Fibroblast of lung (primary cell): Measurements from ENCODE around the gene SLC4A3.

Experiments
- CTCF ChIP-seq, 2 donors: IDR thresholded peaks in 1 of 2; conservative IDR thresholded peaks in 1 of 2; 1 replicate in 1 of 2; 2 replicates in 1 of 2; pipeline ENCODE4 v1.5.1; 2011 to 2012; ENCODE audit warnings: low read length in 2 of 2, control low read depth in 1 of 2, inconsistent platforms in 1 of 2, low read depth in 1 of 2, mild to moderate bottlenecking in 1 of 2
- EZH2 ChIP-seq: IDR thresholded peaks from 2 replicates; pipeline ENCODE4 v1.5.1; 2012; ENCODE audit warnings: low read length, control low read depth, mild to moderate bottlenecking; ENCODE audit errors: missing control alignments

DNA sequence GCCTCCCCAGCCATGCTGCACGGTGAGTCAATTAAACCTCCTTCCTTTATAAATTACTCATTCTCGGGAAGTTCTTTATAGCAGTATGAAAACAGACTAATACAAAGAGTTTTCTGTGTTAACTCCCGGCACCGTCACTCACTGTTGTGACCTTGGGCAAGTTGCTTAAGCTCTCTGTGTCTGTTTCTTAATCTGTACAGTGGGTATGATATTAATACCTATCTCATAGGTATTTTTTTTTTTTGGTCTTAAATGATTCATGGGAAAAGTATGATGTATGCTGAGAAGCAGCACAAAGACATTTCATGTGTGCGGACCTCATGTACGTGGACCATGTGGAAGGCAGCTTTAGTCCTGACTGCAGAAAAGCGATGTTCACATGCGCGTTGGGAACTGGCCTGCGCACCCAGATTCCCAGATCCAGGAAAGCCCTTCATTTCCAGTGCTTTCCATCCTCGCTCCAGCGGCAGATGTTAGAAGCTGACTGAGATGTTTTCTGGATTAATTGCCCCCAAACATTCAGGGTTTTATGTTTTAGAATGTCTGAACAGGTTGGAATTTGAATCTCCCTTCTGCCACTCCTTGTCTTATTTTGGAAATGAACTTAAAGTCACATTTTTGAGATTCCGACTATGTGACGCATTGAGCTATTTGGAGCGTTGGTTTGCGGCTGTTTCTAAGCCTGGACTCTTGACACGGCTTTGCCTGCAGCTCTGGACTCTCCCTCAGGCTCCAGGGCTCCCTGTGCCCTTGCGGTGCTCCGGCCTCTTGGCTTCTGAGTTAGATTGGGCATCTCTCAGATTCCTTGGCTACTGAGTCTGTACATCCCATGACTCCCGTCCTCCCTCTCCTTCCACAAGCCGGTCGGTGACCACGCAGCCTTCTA, 61.4 kb downstream of the SLC4A3 start:
- TF ChIP-seq CTCF (conservative IDR thresholded peaks at IDR 0.05 in 1 of 2, IDR thresholded peaks at IDR 0.05 in 1 of 2; ENCODE audit: low read depth in 1 of 2, low read length in 2 of 2) = no peak
- no peak for TF ChIP-seq EZH2
